GM12872 (cell line): ENCODE results near the gene IGSF8.

Experiments used
- CTCF ChIP-seq: IDR thresholded peaks from 3 replicates; pipeline ENCODE4 v1.5.1; 2011; ENCODE audit warnings: low read depth, mild to moderate bottlenecking, low read length, moderate library complexity; ENCODE audit not compliant: insufficient read depth

Gene IGSF8

GRCh38 chr1:160056648-160057169, 41.7 kb downstream of the IGSF8 start:
- TF ChIP-seq CTCF = no peak

- no peak for TF ChIP-seq CTCF
These were observed 44.7 kb downstream of the IGSF8 start for GRCh38 chr1:160053548-160054365.

GRCh38 chr1:160052936-160053335, 45.5 kb downstream of the IGSF8 start:
- TF ChIP-seq CTCF = no peak

- no peak for TF ChIP-seq CTCF
These were observed 47.8 kb downstream of the IGSF8 start for GRCh38 chr1:160050619-160051018.

- no peak for TF ChIP-seq CTCF
These were observed 49.3 kb downstream of the IGSF8 start for GRCh38 chr1:160049101-160049500.

- TF ChIP-seq CTCF = no peak
These were observed 50.1 kb downstream of the IGSF8 start for GRCh38 chr1:160048335-160048734.

GRCh38 chr1:160047111-160047991, 51.1 kb downstream of the IGSF8 start:
- no peak for TF ChIP-seq CTCF
